GM18873 (cell line): ENCODE measurements around the gene DIP2C.
"Not testable (repeated sequence)": the region's sequence is repeated elsewhere in the genome, so short reads cannot be mapped to it uniquely, and the experiment has no call there.

Experiments used
- ATAC-seq: cut with Tn5 transposase; IDR thresholded peaks from one replicate; pipeline ENCODE4 v1.9.1; 2021; ENCODE audit warnings: mild to moderate bottlenecking, moderate library complexity, moderate number of reproducible peaks; ENCODE audit not compliant: unreplicated experiment, low FRiP score

The DIP2C gene

DNA sequence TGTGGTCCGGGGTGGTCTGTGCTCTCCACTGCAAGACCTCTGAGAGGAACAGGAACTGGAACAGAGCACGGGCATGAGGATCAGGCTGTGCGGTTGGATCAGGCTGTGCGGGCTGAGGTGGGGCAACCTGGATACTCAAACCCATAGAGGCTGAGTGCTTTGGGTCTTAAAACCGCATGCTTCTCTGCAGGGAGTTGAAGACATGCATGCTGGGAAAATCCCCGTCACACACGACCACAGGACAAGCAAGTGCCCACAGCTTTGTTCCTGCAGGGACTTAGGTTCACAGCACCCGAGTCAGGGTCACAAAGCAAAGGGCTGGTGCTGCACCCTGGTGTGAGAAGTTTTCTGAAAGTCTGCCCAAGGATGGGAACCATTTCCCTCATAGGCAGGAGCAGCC is 333.0 kb downstream of the DIP2C start:
- ATAC-seq: no peak

DNA sequence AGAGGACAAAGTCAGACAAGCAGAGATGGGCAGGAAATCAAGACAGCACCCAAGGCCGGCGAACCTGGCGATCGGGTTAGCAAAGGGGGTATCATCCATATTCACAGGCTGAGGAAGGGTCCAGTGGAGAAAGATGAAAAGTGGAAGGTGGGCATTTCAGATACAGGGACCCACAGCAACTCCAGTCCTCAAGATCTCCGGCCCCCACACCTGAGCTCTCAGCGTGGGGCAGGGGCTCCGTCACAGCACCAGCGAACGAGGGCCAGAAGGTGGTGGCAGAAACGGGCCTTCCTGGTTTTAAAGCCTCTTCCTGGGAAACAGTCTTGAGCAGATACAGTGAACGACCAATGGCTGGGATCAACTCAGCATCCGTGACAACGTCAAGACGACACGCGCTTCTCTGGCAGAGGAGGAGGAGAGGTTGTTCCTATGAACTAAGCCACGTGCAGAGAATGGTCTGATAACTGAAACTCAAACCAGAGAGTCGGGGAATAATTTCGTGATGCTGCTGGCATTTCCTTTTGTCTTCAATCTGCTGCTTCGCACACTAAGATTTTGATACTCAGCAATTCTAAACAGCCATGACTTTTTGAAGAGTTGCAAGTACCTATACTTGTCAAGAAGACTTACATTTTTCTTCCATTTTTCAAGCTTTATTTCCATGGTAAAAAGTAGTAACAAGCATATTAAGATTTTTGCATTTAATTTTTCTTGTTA is 334.4 kb downstream of the DIP2C start:
- no peak for ATAC-seq

DNA sequence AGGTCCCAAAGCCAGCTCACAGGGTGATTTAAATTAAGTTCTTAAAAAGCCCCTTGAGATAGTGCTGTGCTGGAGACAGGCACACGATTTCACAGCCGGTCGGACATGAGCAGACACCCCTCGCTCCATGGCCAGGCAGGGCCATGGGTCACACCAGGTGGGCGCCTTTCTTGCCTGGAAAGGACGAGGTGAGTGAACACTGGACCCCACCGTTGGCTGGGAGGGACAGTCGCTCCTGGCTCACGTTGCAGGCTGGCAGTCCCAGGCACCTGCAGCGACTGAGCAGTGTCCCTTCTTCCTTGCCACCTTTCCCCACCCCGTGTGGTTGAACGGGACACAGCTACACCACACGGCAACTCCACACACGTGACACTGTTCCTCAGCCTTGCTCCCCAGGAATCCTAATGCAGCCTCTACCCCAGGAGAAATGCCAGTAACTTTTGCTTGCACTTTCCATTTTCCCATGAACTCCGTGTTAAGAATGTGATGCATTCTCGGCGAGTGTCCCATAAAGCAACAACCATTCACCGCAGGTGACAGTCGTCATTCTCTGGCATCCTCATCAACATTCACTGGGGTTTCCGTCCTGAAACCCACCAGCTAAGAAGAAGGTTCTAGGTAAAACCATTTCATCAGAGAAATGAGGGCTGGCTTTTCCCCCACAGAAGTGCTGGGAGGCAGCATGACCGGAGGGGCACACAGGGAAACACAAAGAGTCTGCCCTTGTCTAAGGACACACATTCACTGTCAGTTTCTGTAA is 336.8 kb downstream of the DIP2C start:
- ATAC-seq: no peak

DNA sequence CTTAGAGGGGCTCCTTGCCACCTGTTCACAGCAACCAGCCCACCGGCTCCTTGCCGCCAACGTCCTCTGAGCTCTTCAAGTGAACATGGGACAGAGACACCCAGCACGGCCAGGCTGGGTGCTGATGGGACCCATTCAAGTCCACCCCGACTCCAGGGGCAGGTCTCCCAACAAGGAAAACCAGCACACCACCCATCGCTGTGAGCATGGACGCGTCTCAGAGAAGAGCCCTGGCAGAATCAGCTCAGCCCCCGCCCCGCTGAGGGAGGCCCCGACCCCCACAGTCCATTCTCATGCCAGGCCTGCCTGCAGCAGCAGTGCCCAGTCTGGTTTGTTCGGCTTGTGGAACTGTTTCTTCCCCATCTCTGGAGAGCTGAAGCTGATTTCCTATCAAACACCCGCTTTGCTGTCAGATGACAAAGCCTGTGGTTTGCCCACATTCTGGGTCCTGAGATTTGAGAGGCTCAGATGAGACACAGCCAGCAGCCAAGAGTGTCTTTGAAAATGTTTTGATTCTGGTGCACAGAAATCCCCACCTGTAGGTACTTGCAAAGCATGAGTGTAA is 337.6 kb downstream of the DIP2C start:
- no peak for ATAC-seq

DNA sequence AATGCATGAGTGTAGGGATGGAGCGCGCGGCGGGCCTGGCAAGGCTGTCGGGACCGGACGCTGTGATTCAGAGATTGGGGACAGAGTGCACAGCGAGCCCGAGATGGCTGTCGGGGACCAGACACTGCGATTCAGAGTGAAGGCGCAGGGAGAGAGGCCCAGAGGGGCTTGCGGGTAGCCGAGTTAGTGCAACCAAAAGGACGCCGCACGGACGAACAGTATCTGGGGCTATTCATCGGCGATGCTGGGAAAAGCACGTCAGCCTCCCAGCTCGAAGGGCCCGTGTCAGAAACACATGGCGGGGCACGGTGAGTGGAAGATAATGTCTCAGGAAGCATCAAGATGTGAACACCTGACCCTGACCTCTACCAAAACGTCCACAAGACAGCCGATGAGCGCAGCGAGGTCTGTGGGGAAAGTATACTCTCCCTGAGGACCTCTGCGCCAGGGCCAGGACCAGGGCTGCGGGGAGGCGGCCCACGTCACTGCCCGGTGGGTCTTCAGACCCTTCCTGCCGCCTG is 338.4 kb downstream of the DIP2C start:
- no peak for ATAC-seq

DNA sequence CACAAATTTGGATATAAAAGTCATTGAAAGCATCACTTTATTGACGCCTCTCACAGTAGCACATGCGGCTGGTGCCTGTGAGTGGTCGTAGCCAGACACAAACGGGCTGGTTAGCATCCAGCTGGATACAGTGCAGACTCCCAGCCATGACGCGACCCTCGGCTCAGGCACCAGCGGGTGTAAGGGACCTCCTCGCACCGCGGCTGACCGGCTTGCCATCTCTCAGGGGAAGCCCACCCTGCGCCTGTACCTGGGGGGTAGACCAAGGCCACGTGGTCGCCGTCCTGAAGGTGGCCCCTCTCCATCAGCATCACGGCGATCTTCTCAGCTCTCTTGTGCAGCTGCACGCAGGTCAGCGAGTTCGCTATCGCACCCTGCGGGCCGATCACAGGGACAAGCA is 340.4 kb downstream of the DIP2C start:
- no peak for ATAC-seq

DNA sequence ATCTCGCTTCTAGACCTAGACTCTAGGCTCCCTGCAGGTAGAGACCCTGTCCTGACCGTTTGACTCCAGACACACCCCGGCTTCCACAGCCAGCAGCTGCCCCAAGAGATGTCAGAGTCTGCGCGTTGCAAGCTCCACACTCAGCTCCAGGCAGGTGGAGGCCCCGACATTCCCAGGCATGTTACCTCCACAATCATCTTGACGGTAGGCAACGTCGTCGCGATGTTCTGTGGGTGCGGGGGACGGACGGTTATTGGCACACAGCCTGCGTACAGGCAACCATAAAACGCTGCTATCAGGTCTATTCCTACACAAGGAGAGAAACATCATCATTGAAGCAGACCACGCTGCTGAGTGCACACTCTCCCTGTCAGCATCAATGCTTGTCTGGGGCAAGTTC is 341.0 kb downstream of the DIP2C start:
- ATAC-seq: no peak

DNA sequence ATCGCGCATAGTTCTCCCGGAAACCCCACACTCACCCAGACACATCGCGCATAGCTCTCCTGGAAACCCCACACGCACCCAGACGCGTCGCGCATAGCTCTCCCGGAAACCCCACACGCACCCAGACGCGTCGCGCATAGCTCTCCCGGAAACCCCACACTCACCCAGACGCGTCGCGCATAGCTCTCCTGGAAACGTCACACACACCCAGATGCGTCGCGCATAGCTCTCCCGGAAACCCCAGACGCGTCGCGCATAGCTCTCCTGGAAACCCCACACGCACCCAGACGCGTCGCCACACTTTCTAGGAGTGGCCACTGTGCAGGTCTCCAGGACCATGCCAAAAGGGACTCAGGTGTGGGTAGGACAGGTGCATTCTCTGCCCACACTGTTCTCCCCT is 341.7 kb downstream of the DIP2C start:
- ATAC-seq: not testable (repeated sequence)

DNA sequence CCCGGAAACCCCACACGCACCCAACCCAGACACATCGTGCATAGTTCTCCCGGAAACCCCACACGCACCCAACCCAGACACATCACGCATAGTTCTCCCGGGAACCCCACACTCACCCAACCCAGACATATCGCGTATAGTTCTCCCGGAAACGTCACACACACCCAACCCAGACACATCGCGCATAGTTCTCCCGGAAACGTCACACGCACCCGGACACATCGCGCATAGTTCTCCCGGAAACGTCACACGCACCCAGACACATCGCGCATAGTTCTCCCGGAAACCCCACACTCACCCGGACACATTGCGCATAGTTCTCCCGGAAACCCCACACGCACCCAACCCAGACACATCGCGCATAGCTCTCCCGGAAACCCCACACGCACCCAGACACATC is 342.3 kb downstream of the DIP2C start:
- ATAC-seq: not testable (repeated sequence)

DNA sequence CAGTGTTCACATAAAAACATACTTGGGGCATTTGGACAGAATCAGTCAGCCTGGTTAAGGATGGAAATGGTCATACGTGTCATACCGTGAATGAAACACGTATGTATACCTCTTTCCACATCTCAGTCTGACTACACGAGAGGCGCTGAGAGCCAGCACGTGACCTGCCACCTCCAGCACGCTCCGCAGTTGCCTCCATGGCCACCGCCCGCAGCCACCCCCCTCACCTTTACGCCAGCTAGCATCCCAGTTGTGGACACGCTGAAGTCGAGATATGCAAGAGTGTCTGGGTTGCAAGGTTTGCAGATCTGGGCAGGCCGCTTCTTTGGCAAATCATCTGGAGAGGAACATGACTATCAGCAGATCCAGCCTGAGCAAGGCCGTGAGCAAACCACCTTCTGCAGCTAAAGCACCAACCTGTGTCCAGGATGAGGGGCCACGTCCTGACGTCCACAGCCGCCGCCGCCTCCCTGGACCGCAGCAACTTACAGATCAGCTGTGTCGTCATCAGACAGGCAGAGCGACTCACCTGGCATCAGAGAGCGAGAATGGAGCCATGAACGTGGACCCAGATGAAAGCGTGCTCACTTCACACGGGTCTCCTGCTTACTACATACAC is 344.8 kb downstream of the DIP2C start:
- no peak for ATAC-seq

DNA sequence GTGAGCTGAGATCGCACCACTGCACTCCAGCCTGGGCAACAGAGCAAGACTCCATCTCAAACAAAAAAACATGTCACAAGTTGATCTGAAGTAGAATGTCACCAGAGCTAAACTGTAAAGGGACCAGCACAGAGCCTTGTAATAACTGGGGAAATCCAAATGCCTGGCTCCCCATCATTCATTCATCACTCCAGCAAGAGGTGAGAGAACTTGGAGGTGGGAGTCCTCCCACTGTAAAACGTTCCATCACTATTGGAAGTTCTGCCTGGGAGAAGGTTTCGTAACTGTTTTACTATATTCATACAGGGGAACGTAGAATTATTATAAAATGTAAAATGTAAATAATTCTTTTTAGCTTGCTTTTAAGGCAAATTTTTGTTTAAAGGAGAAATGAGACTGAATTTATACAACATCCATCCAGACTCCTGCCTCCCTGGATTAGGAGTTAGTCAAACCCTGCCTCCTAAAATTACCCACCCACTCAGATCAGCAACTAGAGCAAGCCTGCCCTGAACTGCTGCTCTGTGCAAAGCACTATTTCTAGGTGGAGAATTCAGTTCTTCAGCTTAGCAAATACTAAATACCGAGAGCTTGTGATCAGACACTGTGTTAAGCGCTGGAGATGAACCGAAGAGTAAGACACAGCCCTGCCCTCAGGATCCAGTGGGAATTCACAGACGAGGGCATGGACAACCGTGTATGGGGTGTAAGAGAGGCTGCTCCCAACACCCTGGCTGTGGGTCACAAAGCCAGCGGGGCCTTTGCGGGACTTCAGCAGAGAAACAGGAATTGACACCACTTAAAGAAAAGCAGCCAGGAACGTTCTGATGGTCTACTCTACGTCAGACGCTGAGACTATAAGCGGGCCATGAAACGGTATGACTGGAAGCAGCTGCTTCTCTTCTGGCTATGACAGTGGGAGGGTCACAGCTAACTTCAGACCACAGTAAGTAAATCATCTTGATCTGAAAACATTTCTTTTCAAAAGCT is 345.9 kb downstream of the DIP2C start:
- no peak for ATAC-seq

DNA sequence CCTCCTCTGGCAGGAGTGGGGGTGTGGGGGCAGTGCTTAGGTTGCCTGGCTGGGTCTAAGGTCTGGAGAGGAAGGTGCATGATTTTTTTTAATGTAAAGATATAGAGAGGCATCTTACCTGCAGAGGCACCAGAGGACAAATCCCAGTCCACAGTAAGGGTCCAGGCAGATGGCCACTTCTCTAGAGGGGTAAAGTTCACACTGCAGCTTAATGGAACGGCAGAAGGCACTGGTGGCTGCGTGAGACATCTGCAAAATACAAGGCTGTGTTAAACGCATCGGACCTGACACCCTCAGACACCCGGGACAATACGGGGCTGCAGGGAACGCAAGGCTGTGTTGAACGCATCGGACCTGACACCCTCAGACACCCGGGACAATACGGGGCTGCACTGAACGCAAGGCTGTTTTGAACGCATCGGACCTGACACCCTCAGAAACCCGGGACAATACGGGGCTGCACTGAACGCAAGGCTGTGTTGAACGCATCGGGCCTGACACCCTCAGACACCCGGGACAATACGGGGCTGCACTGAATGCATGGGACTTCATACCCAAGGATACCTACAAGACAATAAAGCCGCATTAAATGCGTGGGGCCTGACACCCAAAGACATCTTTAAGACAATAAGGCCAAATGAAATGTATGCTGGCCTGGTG is 348.3 kb downstream of the DIP2C start:
- ATAC-seq: no peak

DNA sequence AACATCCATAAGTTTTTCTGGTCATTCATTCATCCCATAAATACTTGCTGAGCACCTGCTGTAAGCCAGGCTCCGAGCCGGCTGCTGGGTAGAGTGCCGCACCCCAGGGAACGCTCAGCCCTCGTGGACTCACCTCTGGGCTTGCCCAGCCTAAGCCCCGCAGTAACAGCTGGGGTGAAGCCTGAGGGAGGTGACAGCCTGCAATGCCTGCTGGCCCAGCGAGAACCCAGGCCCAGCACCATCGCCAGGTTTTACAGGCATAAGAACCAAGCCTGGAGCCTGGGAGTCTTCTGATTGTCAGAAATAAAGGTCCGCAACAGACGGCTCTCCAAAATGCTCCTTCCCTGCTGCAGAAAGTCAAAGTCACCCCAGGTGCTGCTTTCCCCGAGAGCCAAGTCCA is 348.8 kb downstream of the DIP2C start:
- no peak for ATAC-seq

DNA sequence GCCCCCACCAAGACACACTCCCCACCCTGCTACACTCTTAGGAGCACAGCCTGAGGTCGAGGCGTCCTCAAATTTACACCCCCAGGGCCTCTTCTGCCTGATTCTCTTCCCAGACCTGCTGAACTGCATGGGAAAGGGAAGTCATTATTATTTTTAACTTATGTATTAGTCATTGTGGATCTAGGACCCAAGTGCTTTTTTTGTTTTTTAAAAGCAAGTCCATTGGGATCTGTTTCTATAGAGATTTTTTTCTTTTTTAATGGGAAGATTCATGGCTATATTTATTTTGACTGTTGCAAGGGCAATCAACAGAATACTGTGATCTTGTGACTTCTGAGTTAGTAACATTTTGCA is 350.5 kb downstream of the DIP2C start:
- no peak for ATAC-seq

DNA sequence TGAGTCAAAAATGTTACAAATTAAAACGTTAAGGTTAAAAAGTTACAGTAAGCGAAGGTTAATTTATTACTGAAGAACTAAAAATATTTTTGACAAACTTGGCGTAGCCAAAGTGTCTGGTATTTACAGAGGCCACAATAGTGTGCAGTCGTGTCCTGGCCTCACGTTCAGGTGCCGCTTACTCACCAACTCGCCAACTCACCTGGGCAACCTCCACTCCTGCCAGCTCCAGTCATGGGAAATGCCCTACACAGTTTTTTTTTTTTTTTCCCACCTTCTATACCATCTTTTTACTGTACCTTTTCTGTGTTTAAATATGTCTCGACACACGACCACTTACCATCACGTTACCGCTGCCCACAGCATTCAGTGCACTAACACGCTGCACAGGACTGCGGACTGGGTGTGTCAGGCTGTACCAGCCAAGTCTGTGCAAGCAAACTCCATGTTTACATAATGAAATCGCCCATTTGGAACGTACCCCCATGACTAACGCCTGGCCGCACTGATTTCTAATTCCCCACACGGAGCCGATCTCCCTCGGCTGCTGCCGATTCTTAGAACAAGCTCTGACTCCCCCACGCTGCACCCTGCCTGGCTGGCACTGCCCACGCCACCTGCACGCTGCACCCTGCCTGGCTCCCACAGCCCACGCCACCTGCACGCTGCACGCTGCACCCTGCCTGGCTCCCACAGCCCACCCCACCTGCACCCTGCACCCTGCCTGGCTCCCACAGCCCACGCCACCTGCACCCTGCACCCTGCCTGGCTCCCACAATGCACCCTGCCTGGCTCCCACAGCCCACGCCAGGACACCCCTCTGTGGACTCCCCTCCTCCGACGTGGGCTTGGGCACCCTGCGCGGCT is 351.1 kb downstream of the DIP2C start:
- ATAC-seq: no peak

DNA sequence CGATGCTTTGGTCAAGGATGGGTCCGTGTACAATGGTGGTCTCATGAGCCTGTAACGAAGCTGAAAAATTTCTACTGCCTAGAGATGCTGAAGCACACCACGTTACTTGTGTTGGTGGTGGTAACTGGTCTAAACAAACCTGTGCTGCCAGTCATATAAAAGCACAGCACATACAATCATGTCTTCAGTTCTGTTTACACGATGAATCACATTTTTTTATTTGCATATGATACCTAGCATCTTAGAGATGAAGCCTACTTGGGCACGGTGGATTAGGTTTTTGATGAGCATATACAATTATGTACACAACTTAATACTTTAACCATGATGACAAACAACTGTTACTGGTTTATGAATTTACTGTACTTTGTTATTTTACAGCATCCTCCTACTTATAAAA is 353.2 kb downstream of the DIP2C start:
- no peak for ATAC-seq

DNA sequence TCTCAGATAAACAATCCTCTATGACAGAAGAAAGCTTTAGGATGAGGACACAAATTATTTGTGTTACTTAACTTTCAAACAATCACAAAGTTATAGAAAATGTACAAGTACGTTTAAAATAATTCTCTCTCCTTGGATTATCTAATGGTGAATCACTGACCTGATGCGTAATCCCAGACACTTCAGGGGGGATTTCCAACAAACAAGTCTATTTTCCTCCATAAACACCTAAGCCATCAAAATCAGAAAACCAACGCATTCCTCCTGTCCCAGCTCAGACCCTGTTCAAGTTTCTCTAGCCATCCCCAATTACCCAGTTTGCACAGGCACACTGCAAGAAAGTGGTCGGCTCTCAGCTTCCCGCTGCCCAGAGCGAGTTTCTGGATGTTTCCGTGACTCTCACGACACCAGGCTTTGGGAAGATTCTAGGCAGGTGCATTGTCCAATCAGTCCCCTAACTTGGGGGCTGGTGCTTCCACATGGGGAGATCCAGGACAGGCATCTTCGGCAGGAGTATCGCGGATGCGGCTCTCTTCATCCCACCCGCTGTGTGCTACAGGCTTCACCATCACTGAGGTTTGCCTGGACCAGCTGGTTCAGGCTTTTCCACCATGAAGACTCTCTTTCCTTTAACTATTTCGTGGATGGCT is 354.2 kb downstream of the DIP2C start:
- ATAC-seq: no peak

DNA sequence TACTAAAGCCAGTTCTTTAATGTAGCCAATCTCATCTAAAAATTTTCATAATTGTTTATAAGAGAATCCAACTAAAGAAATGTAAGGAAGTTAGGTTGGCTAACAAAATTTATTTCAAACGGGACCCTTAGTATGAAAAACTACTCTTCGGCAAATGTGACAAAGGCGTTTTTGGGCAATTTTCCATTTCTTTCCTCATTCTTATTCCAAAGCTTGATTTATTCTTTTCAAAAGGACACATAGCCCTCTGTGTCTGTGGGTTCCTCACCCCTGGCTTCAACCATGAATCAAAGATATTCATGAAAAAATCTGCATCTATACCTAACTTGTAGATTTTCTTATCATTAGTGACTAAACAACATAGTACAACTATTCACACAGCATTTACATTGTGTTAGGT is 358.3 kb downstream of the DIP2C start:
- no peak for ATAC-seq
